ENCODE results near the gene NATD1. TPM values are rescaled to one million over a fixed set of nuclear protein-coding genes. Genes with fewer than 3 reads are reported as not detected.
"Not testable (repeated sequence)": the region's sequence is repeated elsewhere in the genome, so short reads cannot be mapped to it uniquely, and the experiment has no call there.

The NATD1 gene
- total RNA-seq, 5 donors from 2014 or later (not counting 1 experiment from before 2014, with no cell fraction given), result 7.2 to 11.1 (median 9.6) TPM

GRCh38 chr17:21194226-21194625, 59.0 kb downstream of the NATD1 start:
- Mint-ChIP-seq H3K27ac (peak overlapping the region in 1 of 2 donors; percentile 55), H3K4me1 (peaks cover 2 to 10% (median 6%) of the 10 kb centered on the region in 3 donors), H3K9me3 (no peaks in the 10 kb centered on the region), H3K4me3 (no peak overlapping the region), H3K36me3 (peaks cover 40% of the 10 kb centered on the region), H3K27me3 (no peaks in the 10 kb centered on the region)
- H3K4me1 ChIP-seq (ENCODE audit: control insufficient read depth in 1 of 2, extremely low read depth in 1 of 2, insufficient read depth in 2 of 2, low read length in 2 of 2), result no peaks in the 10 kb centered on the region
- no peak overlapping the region for H3K27ac ChIP-seq (ENCODE audit: low read length)
- ChIA-PET CTCF (no interaction called here), POLR2A (no interaction called here)
- H3K4me3 ChIP-seq (ENCODE audit: control insufficient read depth in 1 of 2, extremely low read depth in 1 of 2, low read length in 1 of 2), result no peak overlapping the region
- H3K36me3 ChIP-seq (ENCODE audit: control insufficient read depth in 2 of 2, extremely low read depth in 1 of 2, insufficient read depth in 1 of 2, low read length in 1 of 2), result peaks cover 13 to 37% of the 10 kb centered on the region in 2 donors
- no peaks in the 10 kb centered on the region for H3K27me3 ChIP-seq (replicated peaks in 1 of 2; ENCODE audit: control insufficient read depth in 2 of 2, extremely low read depth in 1 of 2, insufficient read depth in 2 of 2, low read length in 1 of 2)
- ATAC-seq (replicated peaks in 1 of 4) (no peak), DNase-seq (no peak)
- 83% methylated on average over 3 of the region's 8 CpGs for WGBS (ENCODE audit: insufficient coverage)
- H3K9me3 ChIP-seq, result no peaks in the 10 kb centered on the region

- no peak overlapping the region for H3K27ac ChIP-seq (ENCODE audit: low read length)
- Mint-ChIP-seq H3K27ac (peak overlapping the region in 1 of 2 donors; percentile 28), H3K4me3 (no peak overlapping the region), H3K4me1 (peaks cover 0 to 7% (median 6%) of the 10 kb centered on the region in 3 donors), H3K27me3 (no peaks in the 10 kb centered on the region), H3K36me3 (peaks cover 32% of the 10 kb centered on the region), H3K9me3 (no peaks in the 10 kb centered on the region)
- no peak for DNase-seq
- no peak for ATAC-seq (replicated peaks in 1 of 4)
- no peaks in the 10 kb centered on the region for H3K4me1 ChIP-seq (ENCODE audit: control insufficient read depth in 1 of 2, extremely low read depth in 1 of 2, insufficient read depth in 2 of 2, low read length in 2 of 2)
- H3K36me3 ChIP-seq (ENCODE audit: control insufficient read depth in 2 of 2, extremely low read depth in 1 of 2, insufficient read depth in 1 of 2, low read length in 1 of 2), result peaks cover 11 to 31% of the 10 kb centered on the region in 2 donors
- no peaks in the 10 kb centered on the region for H3K9me3 ChIP-seq
- WGBS (ENCODE audit: insufficient coverage), result no CpG with 5 or more reads among the region's 5 CpGs
- POLR2A ChIA-PET, result interaction anchor here in 1 of 2 donors (0.6 kb wide), 1 partner anchor 73 kb away, joined by 3 read pairs; no protein-coding TSS in a partner anchor
- no peaks in the 10 kb centered on the region for H3K27me3 ChIP-seq (replicated peaks in 1 of 2; ENCODE audit: control insufficient read depth in 2 of 2, extremely low read depth in 1 of 2, insufficient read depth in 2 of 2, low read length in 1 of 2)
- no peak overlapping the region for H3K4me3 ChIP-seq (ENCODE audit: control insufficient read depth in 1 of 2, extremely low read depth in 1 of 2, low read length in 1 of 2)
- CTCF ChIA-PET, result no interaction called here
Observed at GRCh38 chr17:21193031-21193430, 60.2 kb downstream of the NATD1 start.

- H3K27ac ChIP-seq (ENCODE audit: low read length); H3K4me1 ChIP-seq (ENCODE audit: control insufficient read depth in 1 of 2, extremely low read depth in 1 of 2, insufficient read depth in 2 of 2, low read length in 2 of 2); DNase-seq; H3K4me3 Mint-ChIP-seq; H3K27me3 ChIP-seq (replicated peaks in 1 of 2; ENCODE audit: control insufficient read depth in 2 of 2, extremely low read depth in 1 of 2, insufficient read depth in 2 of 2, low read length in 1 of 2); H3K4me3 ChIP-seq (ENCODE audit: control insufficient read depth in 1 of 2, extremely low read depth in 1 of 2, low read length in 1 of 2); ATAC-seq (replicated peaks in 1 of 4); H3K4me1 Mint-ChIP-seq; H3K9me3 Mint-ChIP-seq; H3K9me3 ChIP-seq; CTCF ChIA-PET; H3K27me3 Mint-ChIP-seq: not testable (repeated sequence)
- POLR2A ChIA-PET, result interaction anchor here in 1 of 2 donors (0.6 kb wide), 1 partner anchor 73 kb away, joined by 3 read pairs; no protein-coding TSS in a partner anchor
- 96% methylated on average over 6 of the region's 7 CpGs for WGBS (ENCODE audit: insufficient coverage)
- Mint-ChIP-seq H3K36me3 (peaks cover 29% of the 10 kb centered on the region), H3K27ac (peak overlapping the region in 1 of 2 donors; percentile 28)
- peaks cover 5 to 25% of the 10 kb centered on the region in 2 donors for H3K36me3 ChIP-seq (ENCODE audit: control insufficient read depth in 2 of 2, extremely low read depth in 1 of 2, insufficient read depth in 1 of 2, low read length in 1 of 2)
Observed at GRCh38 chr17:21192414-21192813, 60.8 kb downstream of the NATD1 start.

GRCh38 chr17:21191698-21192097, 61.5 kb downstream of the NATD1 start:
- DNase-seq, result no peak
- peaks cover 24% of the 10 kb centered on the region for H3K36me3 Mint-ChIP-seq
- H3K27ac Mint-ChIP-seq, result peak overlapping the region in 1 of 2 donors; percentile 67
- H3K4me3 Mint-ChIP-seq, result no peak overlapping the region
- 95% methylated on average over 2 of the region's 2 CpGs for WGBS (ENCODE audit: insufficient coverage)
- no peaks in the 10 kb centered on the region for H3K9me3 Mint-ChIP-seq
- H3K27me3 Mint-ChIP-seq, result no peaks in the 10 kb centered on the region
- CTCF ChIA-PET, result no interaction called here
- Histone ChIP-seq H3K27me3 (replicated peaks in 1 of 2; ENCODE audit: control insufficient read depth in 2 of 2, extremely low read depth in 1 of 2, insufficient read depth in 2 of 2, low read length in 1 of 2) (no peaks in the 10 kb centered on the region), H3K36me3 (ENCODE audit: control insufficient read depth in 2 of 2, extremely low read depth in 1 of 2, insufficient read depth in 1 of 2, low read length in 1 of 2) (peaks cover 5 to 18% of the 10 kb centered on the region in 2 donors), H3K9me3 (no peaks in the 10 kb centered on the region), H3K4me3 (ENCODE audit: control insufficient read depth in 1 of 2, extremely low read depth in 1 of 2, low read length in 1 of 2) (no peak overlapping the region), H3K4me1 (ENCODE audit: control insufficient read depth in 1 of 2, extremely low read depth in 1 of 2, insufficient read depth in 2 of 2, low read length in 2 of 2) (no peaks in the 10 kb centered on the region), H3K27ac (ENCODE audit: low read length) (no peak overlapping the region)
- POLR2A ChIA-PET, result interaction anchor here in 1 of 2 donors (0.6 kb wide), 1 partner anchor 265 kb away, joined by 9 read pairs; no protein-coding TSS in a partner anchor
- no peak for ATAC-seq (replicated peaks in 1 of 4)
- H3K4me1 Mint-ChIP-seq, result peaks cover 0 to 7% (median 6%) of the 10 kb centered on the region in 3 donors

- Mint-ChIP-seq H3K27me3 (no peaks in the 10 kb centered on the region), H3K36me3 (peaks cover 26% of the 10 kb centered on the region), H3K9me3 (no peaks in the 10 kb centered on the region), H3K4me1 (peaks cover 3 to 7% (median 6%) of the 10 kb centered on the region in 3 donors), H3K27ac (no peak overlapping the region), H3K4me3 (no peak overlapping the region)
- 93% methylated on average over 4 of the region's 6 CpGs for WGBS (ENCODE audit: insufficient coverage)
- ATAC-seq (replicated peaks in 1 of 4) (no peak), DNase-seq (no peak)
- H3K4me1 ChIP-seq (ENCODE audit: control insufficient read depth in 1 of 2, extremely low read depth in 1 of 2, insufficient read depth in 2 of 2, low read length in 2 of 2), result no peaks in the 10 kb centered on the region
- H3K27ac ChIP-seq (ENCODE audit: low read length), result no peak overlapping the region
- ChIA-PET CTCF (interaction anchor here in 1 of 2 donors (0.7 kb wide), 1 partner anchor 20 kb away, joined by 3 read pairs; no protein-coding TSS in a partner anchor), POLR2A (interaction anchor here in 1 of 2 donors (0.6 kb wide), 1 partner anchor 362 kb away, joined by 3 read pairs; no protein-coding TSS in a partner anchor)
- H3K27me3 ChIP-seq (replicated peaks in 1 of 2; ENCODE audit: control insufficient read depth in 2 of 2, extremely low read depth in 1 of 2, insufficient read depth in 2 of 2, low read length in 1 of 2), result no peaks in the 10 kb centered on the region
- peaks cover 9 to 29% of the 10 kb centered on the region in 2 donors for H3K36me3 ChIP-seq (ENCODE audit: control insufficient read depth in 2 of 2, extremely low read depth in 1 of 2, insufficient read depth in 1 of 2, low read length in 1 of 2)
- no peaks in the 10 kb centered on the region for H3K9me3 ChIP-seq
- H3K4me3 ChIP-seq (ENCODE audit: control insufficient read depth in 1 of 2, extremely low read depth in 1 of 2, low read length in 1 of 2), result no peak overlapping the region
Observed at GRCh38 chr17:21190078-21190477, 63.1 kb downstream of the NATD1 start.

- H3K27ac ChIP-seq (ENCODE audit: low read length), result no peak overlapping the region
- H3K27me3 ChIP-seq (replicated peaks in 1 of 2; ENCODE audit: control insufficient read depth in 2 of 2, extremely low read depth in 1 of 2, insufficient read depth in 2 of 2, low read length in 1 of 2), result no peaks in the 10 kb centered on the region
- H3K4me1 ChIP-seq (ENCODE audit: control insufficient read depth in 1 of 2, extremely low read depth in 1 of 2, insufficient read depth in 2 of 2, low read length in 2 of 2), result no peaks in the 10 kb centered on the region
- CTCF ChIA-PET, result interaction anchor here in 1 of 2 donors (0.7 kb wide), 1 partner anchor 20 kb away, joined by 3 read pairs; no protein-coding TSS in a partner anchor
- Mint-ChIP-seq H3K27ac (no peak overlapping the region), H3K9me3 (no peaks in the 10 kb centered on the region), H3K4me3 (no peak overlapping the region), H3K4me1 (peaks cover 2 to 6% (median 3%) of the 10 kb centered on the region in 3 donors), H3K27me3 (no peaks in the 10 kb centered on the region), H3K36me3 (peaks cover 31% of the 10 kb centered on the region)
- DNase-seq (no peak), ATAC-seq (replicated peaks in 1 of 4) (no peak)
- H3K36me3 ChIP-seq (ENCODE audit: control insufficient read depth in 2 of 2, extremely low read depth in 1 of 2, insufficient read depth in 1 of 2, low read length in 1 of 2), result peaks cover 9 to 36% of the 10 kb centered on the region in 2 donors
- POLR2A ChIA-PET, result no interaction called here
- H3K4me3 ChIP-seq (ENCODE audit: control insufficient read depth in 1 of 2, extremely low read depth in 1 of 2, low read length in 1 of 2), result no peak overlapping the region
- WGBS (ENCODE audit: insufficient coverage), result 98% methylated on average over 4 of the region's 4 CpGs
- no peaks in the 10 kb centered on the region for H3K9me3 ChIP-seq
Observed at GRCh38 chr17:21189361-21189760, 63.8 kb downstream of the NATD1 start.

Measured in T-cell (primary cell).